CD4-positive, alpha-beta T cell treated with Interleukin-6 for 4 hours (primary cell): ENCODE measurements around the gene PPBP.

Source experiments
- DNase-seq: peaks from one replicate; pipeline ENCODE4 v3.0.0-alpha.2; 2020; ENCODE audit warnings: mixed read lengths

Gene PPBP, protein sequence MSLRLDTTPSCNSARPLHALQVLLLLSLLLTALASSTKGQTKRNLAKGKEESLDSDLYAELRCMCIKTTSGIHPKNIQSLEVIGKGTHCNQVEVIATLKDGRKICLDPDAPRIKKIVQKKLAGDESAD

DNA sequence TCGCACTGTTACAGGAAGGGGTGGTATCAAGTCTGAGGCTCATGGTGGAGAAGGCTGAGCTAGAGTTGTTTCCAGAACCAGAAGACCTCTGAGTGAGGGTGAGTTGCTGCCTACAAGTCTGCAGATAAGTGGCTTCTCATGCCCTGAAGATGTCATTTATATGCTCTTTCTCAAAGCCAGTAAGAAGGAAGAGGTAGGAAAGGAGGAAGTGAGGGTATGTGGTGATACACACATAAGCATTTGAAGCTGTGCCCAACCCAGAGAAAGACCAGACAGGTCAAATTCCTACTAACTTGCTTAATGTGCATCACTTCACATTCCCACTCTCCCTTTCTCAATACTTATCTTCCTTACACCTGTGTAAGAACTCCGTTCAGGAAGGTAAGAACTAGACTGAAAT lies at the start of gene PPBP:
PPBP (minus strand) TSS at position 130 of the 400 bp plus-strand sequence; CDS start at position 43, 87 bp downstream.
- no peak for DNase-seq

DNA sequence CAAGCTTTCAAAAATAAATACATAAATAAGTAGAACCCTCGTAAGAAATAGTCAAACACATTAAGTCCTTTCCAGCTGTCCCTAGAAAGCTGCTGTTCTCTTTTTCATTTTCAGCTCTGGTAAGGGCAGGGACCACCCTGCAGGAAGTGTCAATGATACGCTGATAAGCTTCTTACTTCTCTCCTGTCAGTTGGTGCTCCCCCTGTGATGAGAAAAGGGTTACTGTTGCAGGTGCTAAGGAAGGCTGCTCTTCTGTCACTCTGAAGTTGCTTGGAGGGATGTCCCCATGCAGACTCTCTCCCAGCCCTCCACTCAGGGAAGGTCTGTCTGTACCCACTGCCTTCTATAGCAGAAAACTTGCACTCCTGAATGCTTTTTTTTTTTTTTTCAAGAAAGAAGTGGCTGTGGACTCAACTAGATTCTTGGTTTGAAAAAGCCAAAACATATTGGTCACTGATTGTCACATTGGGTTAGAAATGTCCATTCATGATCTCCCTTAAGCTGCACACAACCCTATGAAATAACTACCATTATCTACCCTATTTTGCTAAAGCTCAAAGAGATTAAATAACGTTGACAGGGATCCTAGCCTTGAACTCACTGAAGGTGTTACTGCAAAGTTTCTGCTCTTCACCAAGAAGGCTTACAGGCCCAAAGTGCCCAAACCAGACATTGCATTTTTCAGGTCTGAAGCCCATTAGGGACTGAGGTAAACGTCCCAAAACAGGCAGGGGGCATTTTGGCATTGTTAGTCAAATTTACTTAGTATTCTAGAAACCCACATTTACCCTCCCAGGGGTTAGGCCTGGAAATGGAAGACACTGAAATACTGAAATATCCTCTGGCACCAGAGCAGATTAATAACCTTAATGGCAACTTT lies 49.3 kb upstream of the PPBP start:
- DNase-seq: no peak

DNA sequence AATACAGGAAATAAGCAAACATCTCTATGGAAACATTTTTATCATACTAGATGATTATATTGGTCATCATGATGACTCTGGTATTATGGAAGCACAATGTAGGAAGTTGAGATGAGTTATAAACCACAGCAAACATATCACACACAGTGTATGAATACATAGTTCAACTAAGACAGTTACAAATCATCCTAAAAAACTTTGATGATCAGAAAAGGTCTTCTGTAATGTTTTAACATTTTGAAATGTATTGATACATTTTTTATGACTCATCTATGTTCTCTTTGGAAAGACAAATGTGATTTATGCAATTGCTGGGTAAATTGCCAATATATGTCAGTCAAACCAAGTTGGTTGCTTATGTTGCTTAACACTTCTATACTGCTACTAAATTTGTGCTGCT lies 45.7 kb upstream of the PPBP start:
- DNase-seq: no peak

GRCh38 chr4:74032064-74032463 lies 44.1 kb upstream of the PPBP start:
- no peak for DNase-seq

DNA sequence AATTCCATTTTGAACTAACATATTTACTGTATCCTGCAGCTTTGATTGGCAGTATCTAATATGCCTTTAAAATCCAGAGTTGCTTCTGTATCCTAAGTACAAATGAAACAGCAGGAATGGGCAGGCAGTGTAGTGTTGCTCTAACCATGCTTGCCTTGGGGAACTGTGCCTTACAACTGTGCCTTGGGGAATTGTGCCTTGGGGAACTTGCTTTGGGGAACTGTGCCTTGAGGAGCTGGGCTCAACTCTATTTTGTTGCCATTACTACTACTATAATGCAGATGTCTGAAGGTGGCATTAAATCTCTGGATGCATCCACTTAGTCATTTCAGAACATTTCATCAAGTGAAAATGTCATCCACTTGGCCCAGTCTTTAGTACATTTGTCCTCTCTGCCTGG lies 43.6 kb upstream of the PPBP start:
- DNase-seq: no peak

- no peak for DNase-seq
Observed at GRCh38 chr4:74030285-74030684, 42.3 kb upstream of the PPBP start.

DNA sequence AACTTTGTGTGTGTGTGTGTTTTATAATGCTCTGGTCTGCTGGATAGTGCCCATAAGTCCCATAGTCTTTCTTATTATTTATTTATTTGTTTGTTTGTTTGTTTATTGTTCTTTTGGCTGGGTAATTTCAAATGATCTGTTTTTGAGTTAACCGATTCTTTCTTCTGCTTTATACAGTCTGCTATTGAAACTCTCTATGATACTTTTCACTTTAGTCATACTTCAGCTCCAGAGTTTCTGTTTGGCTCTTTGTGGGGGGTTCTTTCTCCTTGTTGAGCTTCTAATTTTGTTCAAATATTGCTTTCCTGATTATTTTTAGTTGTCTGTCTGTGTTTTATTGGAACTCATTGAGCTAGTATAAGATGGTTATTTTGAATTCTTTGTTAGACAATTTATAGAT lies 40.5 kb upstream of the PPBP start:
- no peak for DNase-seq

GRCh38 chr4:74023709-74024108 lies 35.7 kb upstream of the PPBP start:
- no peak for DNase-seq

DNA sequence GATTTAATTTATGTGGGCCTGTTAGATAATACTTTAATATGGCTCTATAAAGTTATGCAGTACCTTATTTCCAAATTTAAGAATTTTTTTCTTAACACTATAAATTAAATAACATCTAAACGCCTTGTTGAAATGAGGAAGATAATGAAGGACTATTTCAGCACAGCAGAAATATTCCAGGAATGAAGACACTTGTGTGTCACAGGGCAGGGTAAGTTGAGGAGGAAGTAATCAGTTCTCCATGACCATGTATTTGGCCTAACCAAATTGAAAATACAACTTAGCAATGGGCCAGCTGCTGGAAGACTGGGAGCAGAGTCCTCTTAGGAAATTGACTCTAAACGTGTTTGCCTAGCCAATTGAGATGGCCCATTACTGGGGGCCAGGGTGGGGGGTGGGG lies 33.6 kb upstream of the PPBP start:
- no peak for DNase-seq

DNA sequence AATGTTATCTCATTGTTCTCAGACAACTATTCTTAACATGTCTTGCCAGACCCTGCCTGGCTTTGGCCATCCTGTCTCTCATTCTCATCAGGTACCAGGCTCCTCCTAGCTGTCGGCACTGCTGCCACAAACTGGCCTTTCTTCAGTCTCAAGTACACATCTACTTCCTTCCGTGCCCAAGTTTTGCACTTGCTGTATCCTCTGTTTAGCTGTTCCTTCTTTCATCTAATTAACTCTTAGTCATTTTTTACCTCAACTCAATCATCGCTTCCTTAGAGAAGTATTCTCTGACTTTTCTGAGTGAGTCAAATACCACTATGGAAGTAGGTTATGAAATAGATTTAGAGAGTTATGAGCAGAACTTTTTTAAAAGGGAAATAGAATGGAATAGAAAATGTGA lies 30.8 kb upstream of the PPBP start:
- no peak for DNase-seq

DNA sequence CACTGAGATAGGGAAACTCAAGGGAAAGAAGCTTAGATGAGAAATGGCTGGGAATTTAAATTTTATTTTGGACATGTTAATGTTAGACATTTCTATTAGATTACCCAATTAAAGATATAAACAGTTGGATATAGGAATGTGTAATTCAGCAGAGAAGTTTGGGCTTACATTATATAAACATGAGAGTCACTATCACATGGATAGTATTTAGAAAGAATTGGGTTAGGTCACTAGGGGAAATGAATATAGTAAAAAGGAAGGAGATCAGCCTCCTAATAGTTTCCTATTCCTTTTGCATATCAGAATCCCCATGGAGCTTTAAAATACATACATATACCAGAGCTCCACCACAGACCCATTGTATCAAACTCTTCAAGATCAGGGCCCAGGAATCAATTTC lies 30.1 kb upstream of the PPBP start:
- no peak for DNase-seq

- DNase-seq: no peak
Observed at GRCh38 chr4:74016068-74016467, 28.1 kb upstream of the PPBP start.

DNA sequence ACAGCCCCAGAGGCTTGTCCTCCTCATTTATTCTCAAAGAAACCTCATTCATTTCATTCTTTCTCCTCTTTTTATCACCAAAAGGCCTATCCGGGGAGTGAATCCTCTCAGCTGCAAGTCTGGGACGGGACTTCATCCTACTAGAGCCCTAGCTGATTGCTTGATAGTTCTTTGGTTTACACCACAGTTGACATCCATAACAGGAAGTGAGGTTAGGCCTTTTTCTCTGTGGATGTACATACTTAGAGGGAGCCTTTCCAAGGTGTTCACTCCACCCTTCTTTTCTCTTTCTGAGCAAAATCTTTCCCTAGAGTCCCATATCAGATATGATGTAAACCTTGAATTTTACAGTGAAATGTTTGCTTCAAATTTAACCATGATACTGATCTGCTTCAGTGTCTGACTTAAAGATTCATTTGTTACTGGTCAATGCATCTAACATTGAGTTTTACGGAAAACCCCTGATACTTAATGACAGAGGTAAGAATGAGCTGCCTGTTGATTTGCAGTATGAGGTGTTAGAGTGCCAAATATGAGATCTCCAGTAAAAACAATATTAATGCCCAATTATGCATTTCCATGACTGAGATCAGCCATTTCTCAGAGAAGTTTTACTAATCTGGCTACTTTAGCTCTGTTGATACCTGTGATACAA lies 27.3 kb upstream of the PPBP start:
- DNase-seq: no peak

DNA sequence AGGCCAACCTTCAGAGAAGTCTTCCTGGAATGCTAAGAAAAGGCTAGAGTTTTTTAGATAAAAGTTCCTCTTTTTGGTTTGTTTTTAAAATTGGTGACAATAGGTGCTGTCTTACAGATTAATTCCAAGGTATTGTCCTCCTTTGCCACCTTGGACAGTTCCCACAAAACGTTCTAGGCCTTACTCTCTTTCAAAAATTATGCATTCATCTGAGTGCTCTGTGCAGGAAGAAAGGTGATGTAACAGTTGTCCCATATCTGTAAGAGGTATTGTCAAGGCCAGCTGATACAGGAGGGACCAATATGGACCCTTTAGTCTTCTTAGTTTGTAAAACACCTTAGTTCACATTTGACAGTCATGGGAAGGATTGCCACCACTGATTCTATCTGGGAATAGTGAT lies 26.3 kb upstream of the PPBP start:
- DNase-seq: no peak

DNA sequence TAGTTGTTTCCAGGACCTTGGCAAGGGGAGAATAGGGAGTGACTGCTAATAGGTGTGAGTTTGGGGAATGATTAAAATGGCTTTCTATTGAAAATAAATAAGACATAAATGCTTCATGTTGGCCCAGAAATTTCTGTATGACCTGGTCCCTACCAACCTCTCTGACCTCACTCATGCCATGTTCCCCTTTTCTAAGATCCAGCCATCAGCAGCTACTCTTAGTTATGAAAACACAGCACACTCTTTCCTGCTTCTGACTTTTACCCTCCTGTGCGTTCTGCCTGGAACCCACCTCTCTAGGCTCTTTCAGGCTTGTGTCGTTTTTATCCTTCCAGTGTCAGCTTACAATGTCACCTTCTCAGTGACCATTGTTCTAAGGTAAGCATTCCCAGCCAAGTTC lies 25.3 kb upstream of the PPBP start:
- DNase-seq: no peak

- no peak for DNase-seq
Observed at GRCh38 chr4:74012130-74012529, 24.1 kb upstream of the PPBP start.

GRCh38 chr4:74009307-74009706 lies 21.3 kb upstream of the PPBP start:
- DNase-seq: no peak

DNA sequence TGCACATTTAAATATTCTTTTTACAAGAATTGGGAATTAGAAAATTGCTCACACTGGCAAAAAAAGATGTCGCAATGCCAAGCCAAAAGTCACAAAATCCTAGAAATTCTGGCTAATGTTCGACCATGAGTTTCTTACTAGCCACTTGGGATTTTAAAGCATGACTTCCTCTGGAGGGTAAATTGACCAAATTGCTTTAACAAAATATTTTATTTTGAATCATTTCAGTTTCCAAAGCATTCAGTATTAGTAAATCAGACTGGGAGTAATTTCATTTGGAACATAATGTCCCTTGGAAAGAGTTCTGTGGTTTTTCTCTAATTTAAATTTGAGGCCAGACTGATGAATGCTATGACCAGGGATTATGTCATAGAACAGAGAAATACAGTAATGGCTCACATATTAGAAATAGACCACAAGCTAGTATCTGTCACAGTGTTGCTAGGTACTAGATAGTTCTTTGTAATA lies 18.1 kb upstream of the PPBP start:
- no peak for DNase-seq

GRCh38 chr4:74005528-74005927 lies 17.5 kb upstream of the PPBP start:
- DNase-seq: no peak

DNA sequence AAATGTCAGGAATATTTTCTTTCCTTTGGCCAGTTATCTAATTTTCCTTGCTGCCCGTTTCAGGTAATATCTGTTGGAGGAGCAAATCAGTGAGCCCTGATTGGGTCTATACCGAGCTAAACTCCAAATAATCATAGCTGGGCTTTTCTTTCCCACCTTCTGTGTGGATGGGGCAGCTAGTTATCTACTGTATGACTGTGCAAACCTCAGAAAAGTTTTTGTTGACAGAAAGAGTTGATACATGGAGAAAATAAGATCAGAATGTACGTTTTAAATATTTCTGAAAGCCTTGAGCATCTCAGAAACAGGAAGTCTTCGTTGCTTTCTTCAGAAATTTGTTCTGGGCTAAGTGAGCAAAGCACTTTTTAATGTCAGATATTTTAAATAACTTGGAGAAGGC lies 16.7 kb upstream of the PPBP start:
- DNase-seq: no peak

- DNase-seq: no peak
Observed at GRCh38 chr4:74000301-74000700, 12.3 kb upstream of the PPBP start.

DNA sequence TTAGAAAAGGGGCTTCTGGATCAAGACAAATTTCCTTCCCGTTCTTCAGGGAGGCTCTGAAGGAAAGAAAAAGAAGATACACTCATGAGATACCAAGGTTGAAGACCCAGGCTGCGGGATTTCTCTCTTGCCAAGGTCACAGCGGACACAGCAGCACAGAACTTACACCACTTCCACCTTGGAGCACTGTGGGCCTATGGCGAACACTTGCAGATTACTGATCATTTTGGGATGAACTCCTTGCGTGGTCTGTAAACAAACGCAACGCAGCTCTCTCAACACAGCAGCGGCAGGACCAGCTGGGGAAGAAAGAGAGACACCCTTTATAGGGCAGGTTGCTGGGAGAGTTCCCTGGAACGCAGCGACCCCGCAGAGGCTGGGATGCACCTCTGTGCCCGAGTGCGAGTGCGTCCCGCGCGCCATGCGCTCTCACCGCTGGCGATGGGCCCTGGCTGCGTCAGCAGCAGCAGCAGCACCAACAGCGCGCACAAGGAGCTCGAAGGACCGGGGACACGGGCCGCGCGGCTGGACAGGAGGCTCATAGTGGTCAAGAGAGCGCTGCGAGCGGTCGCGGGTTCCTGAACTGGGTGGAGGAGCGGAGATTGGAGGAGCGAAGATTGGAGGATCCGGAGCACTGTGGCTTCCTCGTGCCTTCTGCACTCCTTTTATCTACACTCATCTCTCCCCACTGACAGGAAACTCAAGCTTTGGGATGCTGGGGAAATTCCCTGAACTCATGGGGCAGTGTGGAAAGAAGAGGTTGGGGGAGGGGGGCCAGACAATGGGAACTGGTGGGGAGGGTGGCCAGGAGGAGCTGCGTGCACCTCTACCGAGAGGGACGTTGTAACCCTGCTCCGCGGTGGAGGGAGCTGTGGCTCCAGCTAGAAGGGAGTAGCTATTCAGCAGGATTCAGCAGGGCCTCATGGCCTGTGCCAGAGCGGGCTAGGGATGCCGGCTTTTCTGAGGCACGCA lies 10.3 kb upstream of the PPBP start, which contains the start of gene CXCL5:
CXCL5 (minus strand) TSS at position 638 of the 972 bp plus-strand sequence; CDS start at position 542, 96 bp downstream.
- DNase-seq: no peak

GRCh38 chr4:73992050-73992449 lies 4.1 kb upstream of the PPBP start:
- DNase-seq: no peak
